GM12878 (cell line): ENCODE data around the gene ZC3H10. TPM values are rescaled to one million over a fixed set of nuclear protein-coding genes. Genes with fewer than 3 reads are reported as not detected.

Source experiments
- BMI1 ChIP-seq: fragments of 450-650 bp; IDR thresholded peaks from 2 replicates; pipeline ENCODE4 v1.6.1; 2016; ENCODE audit warnings: mild to moderate bottlenecking, moderate library complexity, borderline replicate concordance
- FOXM1 ChIP-seq: IDR thresholded peaks from 2 replicates; pipeline ENCODE4 v1.6.1; 2012; ENCODE audit warnings: low read depth, mild to moderate bottlenecking, inconsistent platforms, low read length, moderate library complexity
- KLF5 ChIP-seq: fragments of 450-650 bp; IDR thresholded peaks from 2 replicates; pipeline ENCODE4 v1.6.1; 2014; ENCODE audit warnings: mild to moderate bottlenecking; ENCODE audit not compliant: partially characterized antibody
- RUNX3 ChIP-seq: IDR thresholded peaks from 2 replicates; pipeline ENCODE4 v1.6.1; 2012; ENCODE audit warnings: low read length, inconsistent platforms
- SUZ12 ChIP-seq: fragments of 200-600 bp; sonication (generic); IDR thresholded peaks from one replicate; pipeline ENCODE4 v1.6.1; 2018; ENCODE audit warnings: antibody characterized with exemption, mild to moderate bottlenecking; ENCODE audit not compliant: unreplicated experiment
- YY1 ChIP-seq: IDR thresholded peaks from 2 replicates; pipeline ENCODE4 v1.6.1; 2011; ENCODE audit warnings: low read depth, mild to moderate bottlenecking, low read length
- polyA plus RNA-seq, 11 experiments: library from polyadenylated mRNA; depleted of rRNA in 4 of 11; unstranded in 6 of 11; stranded (reverse) in 5 of 11; fragments of >200 nt; fragmentation: Nextera tagmentation in 4 of 11; fragmentation: Illumina TruSeq in 1 of 11; extraction: Ambion mirVana in 4 of 11; extraction: Trizol in 1 of 11; gene quantifications; 1 replicate in 1 of 11; 2 replicates in 10 of 11; pipeline versions ENCODE4 v1.2.1 to v1.2.3, GENCODE V29; 2011 to 2016; ENCODE audit warnings: inconsistent platforms in 2 of 11, missing spikeins in 2 of 11, low read depth in 1 of 11
- total RNA-seq, 4 experiments: library from RNA; depleted of rRNA in 3 of 4; stranded (reverse); fragments of >200 nt in 3 of 4; fragmentation: Illumina TruSeq in 1 of 4; extraction: Trizol in 1 of 4; gene quantifications; 2 replicates each; pipeline versions ENCODE4 v1.2.1 to v1.2.3, GENCODE V29; 2013 to 2021
- TF ChIP-seq, protein P1 (sequence below): IDR thresholded peaks from 2 replicates; pipeline ENCODE4 v1.6.1; 2011; ENCODE audit warnings: mild to moderate bottlenecking, low read depth, low read length, moderate library complexity; ENCODE audit not compliant: insufficient replicate concordance
- TF ChIP-seq, protein P2 (sequence below): IDR thresholded peaks from 2 replicates; pipeline ENCODE4 v1.6.1; 2011; ENCODE audit warnings: borderline replicate concordance, low read depth, mild to moderate bottlenecking, moderate library complexity, low read length; ENCODE audit not compliant: insufficient read depth, poor library complexity, severe bottlenecking

Gene ZC3H10
- total and polyA plus RNA-seq, 10 of the 15 experiments (the other 5 are each of a cell fraction or from before 2014, with no cell fraction given) = 0.56 to 6.4 (median 3.7) TPM

DNA sequence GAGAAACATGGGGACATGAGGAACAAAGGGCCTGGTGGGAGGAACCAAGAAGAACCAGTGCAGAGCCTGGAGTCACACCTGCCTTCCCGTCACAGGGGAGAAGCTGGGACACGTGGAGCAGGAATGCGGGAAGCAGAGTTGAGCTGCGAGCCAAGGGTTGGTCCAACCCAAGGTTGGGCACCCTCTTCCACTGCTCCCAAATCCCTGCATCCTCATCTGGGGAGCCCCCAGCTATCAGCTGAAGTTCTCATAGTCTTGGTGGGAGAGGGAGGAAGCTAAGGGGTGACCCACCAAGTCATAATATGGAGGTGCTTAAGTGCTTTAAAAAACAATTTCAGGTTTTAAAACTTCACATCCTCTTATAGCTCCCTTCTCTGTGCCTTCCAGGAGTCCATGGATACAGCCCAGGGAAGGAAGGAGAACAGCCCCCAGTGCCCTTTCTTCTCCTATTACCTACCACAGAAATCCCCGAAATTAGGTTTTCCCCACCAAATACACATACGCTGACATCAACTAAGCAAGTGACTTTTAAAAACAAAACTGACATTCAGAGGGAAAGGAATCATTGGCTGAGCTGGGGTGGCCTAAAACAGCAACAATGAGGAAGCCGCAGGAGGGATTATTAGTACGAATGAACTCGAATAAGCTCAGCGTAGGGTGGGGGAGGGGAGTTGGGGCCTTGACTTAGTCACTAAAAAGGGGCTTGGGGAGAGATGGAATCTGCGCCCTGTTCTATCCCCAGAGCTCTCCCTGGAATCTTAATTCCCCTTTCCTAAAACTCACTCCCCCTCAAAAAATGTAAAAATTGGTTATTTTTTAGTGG, 44.6 kb downstream of the ZC3H10 start (continued):
- TF ChIP-seq, protein P1, sequence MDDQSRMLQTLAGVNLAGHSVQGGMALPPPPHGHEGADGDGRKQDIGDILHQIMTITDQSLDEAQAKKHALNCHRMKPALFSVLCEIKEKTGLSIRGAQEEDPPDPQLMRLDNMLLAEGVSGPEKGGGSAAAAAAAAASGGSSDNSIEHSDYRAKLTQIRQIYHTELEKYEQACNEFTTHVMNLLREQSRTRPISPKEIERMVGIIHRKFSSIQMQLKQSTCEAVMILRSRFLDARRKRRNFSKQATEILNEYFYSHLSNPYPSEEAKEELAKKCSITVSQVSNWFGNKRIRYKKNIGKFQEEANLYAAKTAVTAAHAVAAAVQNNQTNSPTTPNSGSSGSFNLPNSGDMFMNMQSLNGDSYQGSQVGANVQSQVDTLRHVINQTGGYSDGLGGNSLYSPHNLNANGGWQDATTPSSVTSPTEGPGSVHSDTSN = no peak
- TF ChIP-seq SUZ12 (no peak), FOXM1 (no peak), KLF5 (no peak), YY1 (no peak), RUNX3 (no peak; the same call in 1 of the 2 replicates), BMI1 (no peak)
- TF ChIP-seq, protein P2, sequence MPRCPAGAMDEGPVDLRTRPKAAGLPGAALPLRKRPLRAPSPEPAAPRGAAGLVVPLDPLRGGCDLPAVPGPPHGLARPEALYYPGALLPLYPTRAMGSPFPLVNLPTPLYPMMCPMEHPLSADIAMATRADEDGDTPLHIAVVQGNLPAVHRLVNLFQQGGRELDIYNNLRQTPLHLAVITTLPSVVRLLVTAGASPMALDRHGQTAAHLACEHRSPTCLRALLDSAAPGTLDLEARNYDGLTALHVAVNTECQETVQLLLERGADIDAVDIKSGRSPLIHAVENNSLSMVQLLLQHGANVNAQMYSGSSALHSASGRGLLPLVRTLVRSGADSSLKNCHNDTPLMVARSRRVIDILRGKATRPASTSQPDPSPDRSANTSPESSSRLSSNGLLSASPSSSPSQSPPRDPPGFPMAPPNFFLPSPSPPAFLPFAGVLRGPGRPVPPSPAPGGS = peak; percentile 43
